SU-DHL-6 (cell line): ENCODE data around the gene TTLL11.

Source experiments
- CTCF ChIP-seq: fragments of 200-600 bp; sonication (generic); IDR thresholded peaks from one replicate; pipeline ENCODE4 v1.5.1; 2017; ENCODE audit warnings: antibody characterized with exemption, mild to moderate bottlenecking, low read length, moderate library complexity; ENCODE audit not compliant: insufficient read depth, poor library complexity, severe bottlenecking
- EZH2phosphoT487 ChIP-seq: fragments of 200-600 bp; sonication (generic), shearing (Covaris generic); conservative IDR thresholded peaks from 2 replicates; pipeline ENCODE4 v1.6.1; 2018; ENCODE audit warnings: mild to moderate bottlenecking, antibody characterized with exemption, low read length, moderate library complexity, mixed read lengths

GRCh38 chr9:122113574-122113973 lies 20.5 kb upstream of the TTLL11 start:
- no peak for TF ChIP-seq CTCF
- TF ChIP-seq EZH2phosphoT487: no peak
